Measurements from ENCODE around the gene APPBP2.

APPBP2 gene

DNA sequence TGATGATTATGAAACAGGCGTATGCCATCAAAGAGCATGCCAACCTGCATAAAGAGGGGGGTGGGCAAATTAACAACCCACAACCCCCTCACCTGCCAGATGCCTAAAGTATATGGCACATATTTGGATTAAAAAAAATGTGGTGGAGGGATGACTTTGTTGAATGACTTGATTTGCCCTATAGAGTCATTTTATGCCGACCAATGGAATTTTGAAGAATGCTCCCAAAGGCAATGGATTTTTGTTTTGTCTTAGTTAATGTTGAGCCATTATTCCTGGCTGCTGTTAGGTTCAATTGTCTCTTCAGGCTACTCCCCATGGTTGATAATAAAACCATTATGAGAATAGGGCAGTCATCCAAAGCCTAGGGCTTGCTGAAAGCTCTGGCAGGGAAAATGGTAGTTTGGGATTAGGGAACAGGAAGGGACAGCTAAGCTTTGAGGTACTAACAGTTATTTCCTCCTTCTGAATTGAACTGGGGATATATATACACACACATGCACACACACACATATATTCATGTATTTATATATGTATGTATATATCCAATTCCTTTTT, 109.6 kb downstream of the APPBP2 start:
- no peak overlapping the region for H3K4me3 ChIP-seq (replicated peaks; ENCODE audit: low read depth, low read length)
- TF ChIP-seq CTCF (IDR thresholded peaks at IDR 0.05; ENCODE audit: low read depth, low read length, missing control alignments) = no peak
- DNase-seq (ENCODE audit: extremely low read depth, low read depth) = no peak

GRCh38 chr17:60415146-60415545, 110.9 kb downstream of the APPBP2 start:
- TF ChIP-seq CTCF (IDR thresholded peaks at IDR 0.05; ENCODE audit: low read depth, low read length, missing control alignments) = no peak
- H3K4me3 ChIP-seq (replicated peaks; ENCODE audit: low read depth, low read length) = no peak overlapping the region
- DNase-seq (ENCODE audit: extremely low read depth, low read depth) = no peak

DNA sequence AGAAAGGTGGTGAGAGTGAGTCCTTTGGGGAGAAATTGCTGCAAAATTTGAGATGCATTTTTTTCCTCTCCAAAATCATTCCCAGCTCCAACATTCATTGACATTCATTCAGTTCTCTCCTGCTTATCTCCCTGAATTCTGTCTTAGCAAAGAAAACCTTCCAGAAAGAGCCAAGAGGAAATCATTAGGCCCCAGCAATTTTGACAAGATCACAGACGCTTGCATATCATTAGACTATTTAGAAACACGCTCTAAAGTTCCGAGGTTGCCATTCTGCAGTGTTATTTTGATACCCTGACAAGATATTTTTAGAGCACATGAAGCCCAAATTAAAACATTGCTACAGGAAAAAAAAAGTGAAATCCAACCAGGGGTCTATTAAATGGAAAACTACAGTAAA, 113.3 kb downstream of the APPBP2 start:
- no peak for TF ChIP-seq CTCF (IDR thresholded peaks at IDR 0.05; ENCODE audit: low read depth, low read length, missing control alignments)
- H3K4me3 ChIP-seq (replicated peaks; ENCODE audit: low read depth, low read length) = no peak overlapping the region
- DNase-seq (ENCODE audit: extremely low read depth, low read depth) = no peak

GRCh38 chr17:60410001-60410400, 116.0 kb downstream of the APPBP2 start:
- no peak for TF ChIP-seq CTCF (IDR thresholded peaks at IDR 0.05; ENCODE audit: low read depth, low read length, missing control alignments)
- DNase-seq (ENCODE audit: extremely low read depth, low read depth) = no peak

DNA sequence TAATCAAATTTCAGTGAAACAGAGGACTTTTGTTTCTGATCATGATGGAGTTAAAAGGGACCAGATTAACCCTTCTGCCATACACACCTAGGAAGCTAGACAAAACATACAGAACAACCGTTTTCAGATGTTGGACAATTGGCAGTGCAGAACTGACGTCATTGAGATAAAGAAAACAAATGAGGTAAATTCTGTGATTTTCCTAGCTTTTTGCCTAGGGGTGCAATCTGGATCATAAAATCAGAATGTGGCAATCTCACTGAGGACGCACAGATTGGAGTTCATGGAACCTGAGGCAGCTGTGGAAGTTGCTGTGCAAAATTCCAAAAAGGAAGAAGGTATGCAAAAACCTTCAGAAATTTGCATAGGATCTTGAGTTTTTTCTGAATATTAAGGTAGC, 119.2 kb downstream of the APPBP2 start:
- DNase-seq (ENCODE audit: extremely low read depth, low read depth) = no peak
- no peak overlapping the region for H3K4me3 ChIP-seq (replicated peaks; ENCODE audit: low read depth, low read length)
- TF ChIP-seq CTCF (IDR thresholded peaks at IDR 0.05; ENCODE audit: low read depth, low read length, missing control alignments) = no peak

More at GRCh38 chr17:60410001-60410400, 116.0 kb downstream of the APPBP2 start:
- no peak overlapping the region for H3K4me3 ChIP-seq (replicated peaks; ENCODE audit: low read depth, low read length)

DNA sequence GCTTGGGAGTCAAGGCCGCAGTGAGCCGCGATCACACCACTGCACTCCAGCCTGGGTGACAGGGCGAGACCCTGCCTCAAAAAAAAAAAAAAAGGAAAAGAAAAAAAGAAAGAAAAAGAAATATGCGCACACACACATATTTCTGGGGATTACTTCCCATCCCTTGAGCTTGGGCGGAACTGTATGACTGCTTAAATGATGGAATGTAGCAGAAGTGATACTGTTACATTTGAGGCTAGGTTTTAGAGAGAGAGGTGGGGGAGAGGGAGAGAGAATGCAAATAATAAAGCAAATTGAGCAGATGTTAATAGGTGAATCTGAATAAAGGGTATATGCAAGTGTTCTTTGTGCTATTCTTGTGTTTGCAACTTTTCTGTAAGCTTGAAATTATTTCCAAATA, 122.1 kb downstream of the APPBP2 start:
- TF ChIP-seq CTCF (IDR thresholded peaks at IDR 0.05; ENCODE audit: low read depth, low read length, missing control alignments) = no peak
- H3K4me3 ChIP-seq (replicated peaks; ENCODE audit: low read depth, low read length) = no peak overlapping the region
- DNase-seq (ENCODE audit: extremely low read depth, low read depth) = no peak

DNA sequence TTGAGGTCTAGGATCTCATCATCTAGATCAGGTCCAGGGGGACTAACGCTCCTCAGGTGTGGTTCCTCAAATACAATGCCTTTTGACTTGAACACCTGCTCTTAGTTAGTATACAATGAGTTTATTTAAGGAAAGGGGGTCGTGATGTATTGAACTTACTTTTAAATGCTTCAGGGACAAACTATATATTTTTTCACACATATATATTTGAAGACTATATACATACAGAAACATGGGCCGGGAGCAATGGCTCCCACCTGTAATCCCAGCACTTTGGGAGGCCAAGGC, 122.6 kb downstream of the APPBP2 start:
- TF ChIP-seq CTCF (IDR thresholded peaks at IDR 0.05; ENCODE audit: low read depth, low read length, missing control alignments) = no peak
- H3K4me3 ChIP-seq (replicated peaks; ENCODE audit: low read depth, low read length) = no peak overlapping the region
- DNase-seq (ENCODE audit: extremely low read depth, low read depth) = no peak
